Activated gamma-delta T cell treated with anti-CD3 and anti-CD28 coated beads, Interleukin-2, amount 50 U/mL, for 16 hours (primary cell): ENCODE measurements around the gene TMEM147.
A peak's percentile ranks its signal among the peaks of the same experiment; 100 is the strongest.

Source experiments
- DNase-seq: peaks from one replicate; pipeline ENCODE4 v3.0.0-alpha.2; 2020; ENCODE audit warnings: low read depth

TMEM147 gene

DNA sequence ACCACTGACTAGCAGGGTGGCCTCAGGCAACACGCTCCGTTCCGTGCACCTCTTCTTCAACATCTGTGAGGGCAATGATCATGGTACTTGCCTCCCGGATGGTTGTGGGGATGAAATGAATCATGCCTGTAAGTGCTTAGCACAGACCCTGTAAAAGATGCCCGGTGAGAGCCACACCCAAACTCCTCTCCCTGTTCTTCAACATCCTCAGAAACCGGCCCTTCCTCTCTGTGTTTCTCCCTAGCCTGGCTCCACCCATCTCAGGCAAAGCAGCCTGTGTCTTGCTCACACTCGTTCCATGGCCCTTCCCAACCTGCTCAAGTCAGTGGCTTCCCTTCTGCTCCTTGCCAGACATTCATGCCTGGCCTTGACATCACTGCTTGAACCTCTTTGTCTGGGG is 26.1 kb upstream of the TMEM147 start:
- no peak for DNase-seq

DNA sequence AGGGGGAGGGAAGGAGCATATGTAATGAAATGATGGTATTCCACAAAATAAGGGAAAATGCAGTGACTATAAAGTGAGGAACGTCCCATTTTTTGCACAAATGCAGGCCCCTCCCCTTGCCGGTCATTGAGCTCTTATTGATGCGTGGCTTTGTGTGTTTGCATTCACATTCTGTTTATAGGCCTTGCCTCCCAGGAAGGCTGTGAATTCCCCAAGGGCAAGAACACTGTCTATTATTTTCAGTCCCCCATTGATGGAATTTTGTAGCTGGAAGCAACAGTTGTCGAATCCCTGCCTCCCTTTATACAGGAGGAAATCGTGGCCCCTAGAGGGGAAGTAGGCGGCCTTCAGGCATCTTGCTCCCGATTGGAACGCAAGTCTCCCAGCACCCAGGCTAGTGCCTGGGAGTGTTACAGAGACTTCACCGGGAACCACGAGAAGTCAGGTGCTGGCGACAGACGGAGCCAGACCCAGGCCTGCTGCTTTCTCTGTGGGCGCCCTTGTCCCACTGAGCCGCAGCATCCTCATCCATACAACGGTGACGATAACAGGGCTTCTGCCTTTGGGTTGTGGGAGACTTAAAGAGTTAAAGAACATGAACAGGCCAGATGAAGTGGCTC is 24.2 kb upstream of the TMEM147 start:
- DNase-seq, result no peak

DNA sequence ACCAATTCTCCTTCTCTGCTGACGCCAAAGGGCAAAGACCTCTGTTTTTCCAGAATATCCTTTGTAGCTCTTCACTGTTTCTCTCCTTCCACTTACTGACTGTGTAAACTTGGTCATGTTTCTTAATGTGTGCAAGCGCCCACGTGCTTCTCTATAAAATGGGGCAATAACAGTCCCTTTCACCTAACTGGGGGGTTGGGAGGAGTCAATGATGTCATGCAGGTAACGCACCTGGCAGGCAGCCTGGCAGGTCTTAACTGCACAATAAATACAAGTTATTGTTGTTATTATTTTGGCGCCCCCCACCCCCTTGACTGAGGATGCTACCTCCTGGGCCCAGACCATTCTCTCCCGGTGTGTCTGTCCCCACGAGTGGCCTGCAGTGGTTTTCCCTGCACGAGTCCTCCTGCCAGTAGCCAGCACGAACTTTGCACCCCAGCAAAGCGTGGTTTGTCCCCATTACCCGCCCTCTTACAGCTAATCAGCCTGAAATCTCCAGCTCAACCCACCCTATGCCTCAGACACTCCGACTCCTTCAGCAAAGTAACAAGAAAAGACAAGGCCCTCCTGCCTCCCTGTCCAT is 22.6 kb upstream of the TMEM147 start:
- no peak for DNase-seq

DNA sequence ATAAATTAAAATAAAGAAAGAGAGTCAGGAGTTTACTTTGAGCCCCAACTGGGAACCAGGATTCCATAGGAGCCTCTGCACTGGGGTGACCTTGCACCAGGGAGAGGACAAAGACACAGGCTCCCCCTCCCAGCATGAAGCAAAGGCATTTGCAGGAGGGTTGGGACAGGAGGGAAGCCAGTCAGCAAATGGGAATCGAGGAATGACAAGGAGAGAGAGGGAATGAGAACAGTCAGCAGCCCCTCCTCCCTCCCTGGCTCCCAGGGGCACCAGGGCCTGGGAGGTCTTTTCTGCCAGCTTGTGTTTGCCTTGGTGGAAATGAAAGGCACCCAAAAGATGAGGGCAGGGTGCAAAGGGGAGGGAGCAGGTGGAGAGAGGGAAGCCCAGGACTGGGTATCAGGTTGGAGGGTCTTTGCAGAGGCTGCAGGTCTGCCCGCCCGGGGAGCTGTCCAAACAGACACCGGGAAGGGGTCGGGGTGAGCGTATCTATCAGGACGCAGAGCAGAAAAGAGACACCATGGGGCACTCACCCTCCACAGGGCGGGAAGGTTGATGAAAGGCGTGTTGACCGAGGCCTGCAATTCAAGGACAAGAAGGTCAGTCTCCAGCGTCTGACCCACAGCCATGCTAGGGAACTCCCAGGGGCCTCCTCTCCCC is 21.1 kb upstream of the TMEM147 start:
- DNase-seq, result no peak

DNA sequence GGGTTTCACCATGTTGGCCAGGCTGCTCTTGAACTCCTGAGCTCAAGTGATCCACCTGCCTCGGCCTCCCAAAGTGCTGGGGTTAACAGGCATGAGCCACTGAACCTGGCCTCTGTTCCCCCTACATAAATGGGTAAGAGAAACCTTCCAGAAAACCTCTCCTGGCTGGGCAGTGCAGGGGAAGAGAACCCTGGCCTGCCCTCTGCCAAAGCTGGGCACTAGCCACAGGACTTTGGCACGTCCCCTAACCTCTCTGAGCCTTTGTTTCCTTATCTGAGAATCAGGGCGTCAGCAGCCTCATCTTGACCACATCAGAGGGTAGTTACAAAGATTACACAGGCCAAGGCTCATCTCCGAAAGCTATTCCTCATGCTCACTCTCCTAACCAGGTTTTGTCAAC is 19.6 kb upstream of the TMEM147 start:
- DNase-seq, result no peak

DNA sequence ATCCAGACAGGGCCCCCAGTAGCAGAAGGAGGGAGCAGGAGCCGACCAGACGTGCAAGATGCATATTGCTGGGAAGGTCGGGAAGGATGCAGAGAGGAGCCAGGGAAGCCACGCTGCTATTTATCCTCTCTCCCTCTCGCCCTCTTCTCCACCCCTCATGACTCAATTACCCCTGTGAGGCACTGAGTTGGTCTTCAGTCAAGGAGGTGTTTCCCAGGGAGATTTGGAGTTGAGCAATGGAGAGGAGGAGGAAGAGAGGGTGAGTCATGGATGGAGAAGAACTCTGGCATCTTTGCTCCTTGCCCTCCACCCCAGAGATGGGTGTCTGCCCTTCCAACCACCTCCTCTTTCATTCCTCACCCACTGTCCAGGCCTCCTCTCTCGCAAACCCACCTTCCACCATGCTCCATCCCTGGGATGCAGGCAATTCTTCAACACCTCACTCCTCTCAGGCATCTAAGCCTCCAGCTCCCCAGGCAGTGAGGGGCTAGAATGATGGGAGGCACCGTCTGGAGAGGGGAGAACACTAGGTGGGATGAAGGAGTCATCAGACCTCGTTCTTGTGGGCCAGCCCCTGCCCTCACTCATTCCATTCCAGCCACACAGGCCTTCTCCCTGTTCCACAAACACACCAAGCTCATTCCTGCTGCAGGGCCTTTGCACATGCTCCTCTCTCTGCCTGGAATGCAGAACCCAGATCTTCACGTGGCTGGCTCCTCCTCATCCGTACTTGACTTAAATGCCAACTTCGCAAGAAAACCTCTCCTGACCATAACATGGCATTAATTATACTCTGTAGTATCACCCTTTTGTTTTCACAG is 17.0 kb upstream of the TMEM147 start, which contains the start of gene SBSN:
SBSN (minus strand) TSS at position 94 of the 821 bp plus-strand sequence; CDS start at position 64, 30 bp downstream.
- DNase-seq, result no peak

DNA sequence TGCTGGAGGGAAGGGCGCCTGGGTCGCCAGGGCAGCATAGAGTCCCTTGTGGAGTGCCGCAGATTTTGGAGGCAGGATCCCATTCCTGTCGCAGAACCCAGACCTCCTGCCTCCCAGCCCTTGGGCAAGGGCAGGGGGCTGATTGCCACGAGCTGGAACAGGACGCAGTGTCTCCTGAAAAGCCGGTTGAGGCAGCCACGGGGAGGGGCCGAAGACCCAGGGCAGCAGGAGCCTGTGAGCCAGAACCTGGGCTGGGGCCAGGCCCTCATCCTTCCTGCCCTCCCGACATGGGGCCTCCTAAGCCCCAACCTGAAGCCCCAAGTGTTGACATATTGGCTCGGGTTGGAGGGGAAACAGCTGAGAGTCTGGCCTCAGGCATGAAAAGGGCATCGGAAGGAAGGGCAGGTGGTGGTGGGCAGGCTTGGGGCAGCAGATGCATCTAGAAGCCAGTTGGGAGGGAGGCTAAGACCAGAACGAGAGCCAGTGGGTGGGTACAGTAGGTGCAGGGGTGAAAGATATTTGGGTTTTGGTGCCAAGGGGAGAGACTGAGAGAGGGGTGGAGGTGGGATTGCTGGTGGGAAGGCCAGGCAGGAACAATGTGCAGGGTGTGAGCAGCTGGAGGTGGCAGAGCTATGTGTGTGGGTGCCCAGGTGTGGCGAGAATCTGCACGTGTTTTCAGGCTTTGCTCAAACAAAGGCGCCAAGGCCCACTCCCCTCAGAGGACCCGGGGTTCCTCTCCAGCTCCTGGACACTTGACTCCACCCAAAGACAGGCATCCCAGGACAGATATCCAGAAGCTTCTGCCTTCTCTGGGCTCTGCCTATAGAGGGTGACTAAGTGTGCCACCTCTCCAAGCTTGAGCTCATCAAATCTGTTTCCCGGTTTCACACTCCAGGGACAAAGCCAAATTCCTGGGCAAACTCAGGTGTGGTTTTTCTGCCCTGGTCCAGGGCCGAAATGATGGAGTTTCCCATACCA is 15.9 kb upstream of the TMEM147 start:
- no peak for DNase-seq

DNA sequence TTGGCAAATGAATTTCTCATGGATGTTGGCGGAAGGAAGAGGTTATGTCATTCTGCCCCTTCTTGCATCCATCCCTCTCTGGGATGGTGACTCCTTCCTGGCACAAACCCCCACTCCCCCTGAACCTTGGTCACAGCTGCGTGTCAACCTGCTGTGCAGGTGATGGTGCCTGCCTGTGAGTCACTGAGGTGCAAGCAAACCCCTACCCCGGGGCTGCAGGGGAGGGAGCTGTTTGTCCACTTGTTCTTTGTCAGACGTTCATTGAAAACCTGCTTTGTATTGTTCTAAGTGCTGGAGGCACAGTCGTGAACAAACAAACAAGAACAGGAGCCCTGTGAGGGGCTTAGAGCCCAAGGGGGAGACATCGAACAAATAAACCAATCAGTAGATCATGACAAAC is 14.1 kb upstream of the TMEM147 start:
- DNase-seq, result no peak

DNA sequence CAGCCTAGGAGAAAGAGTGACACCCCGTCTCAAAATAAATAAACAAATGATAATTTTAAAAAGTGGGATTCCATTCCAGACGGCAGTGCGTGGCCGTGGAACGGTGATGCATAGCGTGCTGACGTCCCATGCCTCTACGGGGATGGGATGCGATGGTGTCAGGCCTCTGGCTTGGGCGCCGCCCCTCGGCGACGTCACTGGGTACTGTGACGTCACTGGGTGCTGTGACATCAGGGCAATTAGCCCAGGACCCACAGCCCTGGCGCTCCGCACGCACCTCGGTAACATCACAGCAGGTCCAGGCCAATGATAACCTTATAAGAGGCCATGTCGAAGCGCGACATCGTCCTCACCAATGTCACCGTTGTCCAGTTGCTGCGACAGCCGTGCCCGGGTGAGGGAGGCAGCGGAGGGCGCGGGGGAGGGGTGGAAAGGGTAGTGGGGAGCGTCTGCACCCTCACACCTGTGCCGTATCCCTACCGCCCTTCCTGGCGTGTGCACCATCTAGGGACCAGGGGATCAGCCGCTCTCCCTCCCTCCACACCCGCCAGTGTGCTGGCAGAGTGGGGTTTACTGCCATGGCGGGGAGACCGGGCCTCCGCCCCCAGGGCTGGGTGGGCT is 12.1 kb upstream of the TMEM147 start, which contains the start of gene GAPDHS:
GAPDHS (plus strand) TSS at position 256 of the 621 bp plus-strand sequence; CDS start at position 328, 72 bp downstream.
- no peak for DNase-seq

DNA sequence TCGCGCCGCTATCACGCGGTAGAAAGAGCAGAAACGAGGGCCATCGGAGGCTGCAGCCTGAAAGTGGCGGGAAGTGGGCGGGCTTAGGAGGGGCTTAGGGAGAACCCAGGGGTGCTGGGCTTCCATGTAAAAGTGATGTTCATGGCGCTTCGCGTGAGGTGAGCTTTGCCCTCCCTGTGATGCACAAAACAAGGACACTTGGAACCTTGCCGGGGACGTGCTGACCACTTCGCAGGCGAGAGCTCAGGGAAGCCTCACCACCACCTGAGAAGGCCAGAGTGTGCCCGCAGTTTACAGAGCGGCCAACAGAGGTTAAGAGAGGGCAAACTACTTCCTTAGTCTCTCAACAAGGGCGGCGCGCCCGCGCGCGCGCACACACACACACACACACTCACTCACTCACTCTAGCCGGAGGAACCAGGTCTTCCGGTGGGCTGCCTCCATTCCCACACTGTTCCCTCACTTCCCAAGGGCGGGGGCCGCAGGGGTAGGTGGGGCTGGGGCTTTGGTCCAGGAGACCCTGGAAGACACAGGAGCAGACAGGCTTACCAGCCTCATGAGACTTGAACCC is 11.5 kb upstream of the TMEM147 start:
- no peak for DNase-seq

DNA sequence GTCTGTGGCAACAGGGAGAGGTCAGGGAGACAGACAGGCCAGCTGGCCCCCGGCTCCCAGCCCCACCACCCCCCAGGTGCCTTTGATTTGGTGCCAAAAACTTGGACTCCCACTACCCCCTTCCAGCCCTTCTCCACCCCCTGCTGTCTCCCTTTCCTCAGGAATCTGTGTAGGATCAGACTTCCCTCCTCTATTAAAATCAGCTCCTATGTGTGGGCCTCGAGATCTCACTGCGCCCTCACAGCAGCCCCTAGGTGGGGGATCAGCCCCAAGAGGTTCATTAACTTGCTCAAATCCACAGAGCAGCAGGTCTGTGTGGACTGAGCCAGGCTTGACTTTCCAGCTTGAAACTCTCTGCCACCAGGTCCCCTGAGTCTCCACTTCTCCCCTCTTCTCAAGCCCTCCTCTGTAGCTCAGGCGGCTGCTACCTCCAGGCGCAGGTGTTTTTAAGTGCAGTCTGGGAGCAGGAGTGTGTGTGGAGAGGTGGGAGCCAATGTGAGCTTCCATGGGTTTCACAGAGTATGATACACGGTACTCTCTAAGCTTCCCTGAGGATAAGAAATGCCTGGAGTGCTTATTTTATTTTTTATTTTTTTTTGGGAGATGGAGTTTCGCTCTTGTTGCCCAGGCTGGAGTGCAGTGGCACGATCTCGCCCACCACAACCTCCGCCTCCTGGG is 10.5 kb upstream of the TMEM147 start:
- DNase-seq, result no peak

DNA sequence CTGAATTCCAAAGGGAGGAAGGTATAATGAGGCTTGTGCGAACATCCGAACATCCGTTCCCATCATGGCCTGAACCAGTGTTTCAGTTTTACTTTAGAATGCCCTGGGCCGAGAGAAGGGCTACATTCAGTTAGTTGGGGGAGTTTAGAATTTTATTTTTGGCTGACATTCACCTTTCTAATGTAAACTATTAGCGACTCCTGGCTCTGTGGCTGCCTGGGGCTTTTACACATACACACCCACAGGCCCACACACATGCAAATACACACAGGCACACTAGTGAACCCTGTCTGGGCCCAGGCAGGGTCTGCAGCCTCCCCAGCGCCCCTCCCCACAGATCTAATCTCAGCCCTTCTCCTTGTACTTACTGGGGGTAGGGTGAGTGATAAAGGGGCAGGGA is 6.1 kb upstream of the TMEM147 start:
- no peak for DNase-seq

DNA sequence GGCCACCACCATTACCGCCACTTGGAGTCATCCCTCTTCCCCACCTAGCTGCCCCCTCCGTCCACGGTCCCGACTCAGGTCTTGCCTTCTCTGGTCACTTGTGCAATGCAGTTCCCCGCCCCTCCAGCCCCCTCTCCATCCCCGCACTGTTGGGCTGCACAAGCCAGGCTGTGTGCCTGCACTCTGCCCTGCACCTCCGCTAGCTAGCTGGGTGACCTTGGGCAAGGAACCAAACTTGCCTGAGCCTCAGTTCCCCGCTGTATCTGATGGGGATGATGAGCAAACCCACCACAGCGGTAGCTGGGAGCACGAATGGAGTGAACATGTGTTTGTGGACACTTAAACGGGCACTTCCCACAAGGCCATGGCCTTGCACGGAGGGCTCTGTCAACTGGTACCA is 5.6 kb upstream of the TMEM147 start:
- no peak for DNase-seq

DNA sequence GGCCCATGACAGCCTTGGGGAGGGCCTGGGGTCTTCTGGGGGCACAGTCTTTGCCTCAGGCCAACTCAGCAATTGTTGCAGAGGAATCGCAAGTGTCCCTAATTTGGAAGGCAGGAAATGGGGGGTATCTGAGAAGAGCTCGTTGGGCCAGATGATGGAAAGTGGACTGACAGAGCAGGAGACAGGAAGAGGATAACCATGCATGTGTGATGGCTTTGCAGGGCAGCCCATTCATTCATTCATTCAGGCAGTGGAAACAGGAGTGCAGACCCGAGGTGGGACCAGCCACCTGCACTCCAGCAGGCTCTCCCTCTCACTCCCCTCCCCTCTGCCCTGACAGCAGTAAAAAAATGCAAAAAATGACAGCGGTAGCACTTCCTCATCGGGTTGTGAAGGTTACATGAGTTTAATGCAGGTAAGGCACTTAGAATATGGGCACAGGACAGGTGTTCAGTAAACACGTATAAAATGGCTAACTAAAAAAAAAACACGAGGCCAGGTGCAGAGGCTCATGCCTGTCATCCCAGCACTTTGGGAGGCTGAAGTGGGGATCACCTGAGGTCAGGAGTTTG is 5.0 kb upstream of the TMEM147 start:
- DNase-seq, result no peak

DNA sequence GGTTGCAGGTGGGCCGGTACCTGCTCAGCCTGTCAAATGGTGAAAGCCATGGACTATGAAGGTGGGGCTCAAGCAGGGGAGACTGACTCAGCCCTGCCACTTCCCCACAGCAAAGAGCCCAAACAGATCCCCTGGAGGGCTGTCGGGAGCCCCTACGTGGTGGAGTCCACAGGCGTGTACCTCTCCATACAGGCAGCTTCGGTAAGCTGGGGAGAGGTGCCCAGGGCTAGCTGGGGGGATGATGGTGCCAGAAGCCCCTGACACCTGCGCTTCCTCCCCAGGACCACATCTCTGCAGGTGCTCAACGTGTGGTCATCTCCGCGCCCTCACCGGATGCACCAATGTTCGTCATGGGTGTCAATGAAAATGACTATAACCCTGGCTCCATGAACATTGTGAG is 3.2 kb upstream of the TMEM147 start:
- DNase-seq, result no peak

DNA sequence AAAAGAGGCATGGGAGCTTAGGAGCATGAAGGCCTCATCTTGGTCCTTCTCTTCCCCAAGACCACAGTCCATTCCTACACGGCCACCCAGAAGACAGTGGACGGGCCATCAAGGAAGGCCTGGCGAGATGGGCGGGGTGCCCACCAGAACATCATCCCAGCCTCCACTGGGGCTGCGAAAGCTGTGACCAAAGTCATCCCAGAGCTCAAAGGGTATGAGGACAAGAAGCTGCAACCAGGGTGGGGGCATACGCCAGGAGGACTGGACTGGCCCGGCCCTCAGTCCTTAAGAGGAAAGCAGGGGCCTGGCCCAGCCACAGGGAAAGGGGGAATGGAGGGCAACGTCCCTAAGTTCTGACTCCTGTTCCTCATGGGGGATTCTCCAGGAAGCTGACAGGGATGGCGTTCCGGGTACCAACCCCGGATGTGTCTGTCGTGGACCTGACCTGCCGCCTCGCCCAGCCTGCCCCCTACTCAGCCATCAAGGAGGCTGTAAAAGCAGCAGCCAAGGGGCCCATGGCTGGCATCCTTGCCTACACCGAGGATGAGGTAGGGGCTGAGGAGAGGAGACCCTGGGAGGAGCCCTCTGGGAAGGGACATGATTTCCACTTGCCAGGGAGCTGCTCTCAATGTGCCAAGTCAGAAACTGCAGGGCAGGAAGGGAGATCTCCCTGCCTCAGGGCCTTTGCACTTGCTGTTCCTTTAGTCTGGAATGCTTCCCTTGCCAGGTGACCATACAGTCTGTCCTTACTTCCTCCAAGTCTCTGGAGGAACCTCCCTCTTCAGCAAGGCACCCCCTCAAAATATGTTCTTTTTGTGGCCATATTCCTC is 1.9 kb upstream of the TMEM147 start:
- no peak for DNase-seq

DNA sequence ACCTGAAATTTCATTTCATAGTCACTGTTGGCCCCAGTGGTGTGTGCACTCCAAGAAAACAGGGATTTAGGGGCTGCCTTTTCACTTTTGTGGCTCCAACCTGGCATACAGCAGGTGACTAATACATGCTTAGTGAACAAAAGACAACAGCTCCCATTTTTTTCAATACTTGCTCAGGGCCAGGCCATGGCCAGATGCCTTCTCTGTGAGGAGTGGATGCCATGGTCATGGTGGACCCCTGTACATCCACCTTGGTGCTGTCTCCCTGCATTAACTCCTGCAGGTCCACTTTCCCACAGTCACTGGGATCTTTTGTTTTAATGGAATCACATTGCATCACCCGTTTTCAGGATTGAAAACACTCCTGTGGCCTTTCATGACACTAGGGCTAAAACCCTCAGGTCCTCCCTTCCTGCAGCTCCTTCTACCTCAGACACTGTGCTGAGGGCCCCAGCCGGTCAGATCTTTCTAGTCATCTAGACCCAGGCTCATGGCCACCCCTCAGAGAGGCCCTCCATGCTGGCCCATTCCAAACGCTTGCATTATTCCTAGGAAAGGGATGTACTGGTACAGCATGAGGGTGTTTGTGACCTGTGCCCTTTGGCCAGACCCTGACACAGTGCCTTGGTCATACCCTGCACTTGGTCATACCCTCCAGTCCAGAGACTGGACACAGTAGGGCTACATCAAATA is 1.2 kb upstream of the TMEM147 start:
- no peak for DNase-seq

DNA sequence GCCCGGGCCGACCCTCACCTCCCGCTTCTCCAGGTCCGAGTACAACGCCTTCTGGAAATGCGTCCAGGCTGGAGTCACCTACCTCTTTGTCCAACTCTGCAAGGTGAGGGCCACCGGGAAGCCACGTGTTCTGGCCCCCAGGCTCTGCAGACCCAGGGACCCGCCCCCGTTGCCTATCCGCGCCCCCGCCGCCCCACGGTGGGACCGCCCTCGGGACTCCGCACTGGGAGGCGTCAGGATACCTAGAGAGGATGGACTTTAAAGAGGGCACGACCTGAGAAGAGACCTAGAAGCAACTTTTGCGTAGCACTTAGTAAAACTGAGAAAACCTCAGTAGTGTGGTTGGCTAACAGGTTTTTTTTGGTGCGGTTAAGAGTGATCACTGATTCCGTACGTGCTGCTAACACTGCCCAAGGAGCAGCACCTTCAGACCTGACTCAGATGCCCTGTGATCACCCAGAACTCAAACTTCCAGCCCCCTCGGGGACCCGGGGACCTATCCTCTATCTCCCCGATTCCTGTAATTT is 492 bp downstream of the TMEM147 start:
- DNase-seq, result peak; percentile 17
